ENCODE data around the gene AGBL5.

The AGBL5 gene

GRCh38 chr2:27081984-27082772, 30.7 kb downstream of the AGBL5 start:
- H4K20me1 ChIP-seq (ENCODE audit: insufficient read depth, low read length): no peaks in the 10 kb centered on the region
- no peak for DNase-seq
- H3K36me3 ChIP-seq (replicated peaks; ENCODE audit: insufficient read depth, low read length): no peaks in the 10 kb centered on the region
- no peak overlapping the region for H3K4me3 ChIP-seq (ENCODE audit: low read length)
- H3K79me2 ChIP-seq (ENCODE audit: low read length): peaks cover 23% of the 10 kb centered on the region
- TF ChIP-seq, protein P1, sequence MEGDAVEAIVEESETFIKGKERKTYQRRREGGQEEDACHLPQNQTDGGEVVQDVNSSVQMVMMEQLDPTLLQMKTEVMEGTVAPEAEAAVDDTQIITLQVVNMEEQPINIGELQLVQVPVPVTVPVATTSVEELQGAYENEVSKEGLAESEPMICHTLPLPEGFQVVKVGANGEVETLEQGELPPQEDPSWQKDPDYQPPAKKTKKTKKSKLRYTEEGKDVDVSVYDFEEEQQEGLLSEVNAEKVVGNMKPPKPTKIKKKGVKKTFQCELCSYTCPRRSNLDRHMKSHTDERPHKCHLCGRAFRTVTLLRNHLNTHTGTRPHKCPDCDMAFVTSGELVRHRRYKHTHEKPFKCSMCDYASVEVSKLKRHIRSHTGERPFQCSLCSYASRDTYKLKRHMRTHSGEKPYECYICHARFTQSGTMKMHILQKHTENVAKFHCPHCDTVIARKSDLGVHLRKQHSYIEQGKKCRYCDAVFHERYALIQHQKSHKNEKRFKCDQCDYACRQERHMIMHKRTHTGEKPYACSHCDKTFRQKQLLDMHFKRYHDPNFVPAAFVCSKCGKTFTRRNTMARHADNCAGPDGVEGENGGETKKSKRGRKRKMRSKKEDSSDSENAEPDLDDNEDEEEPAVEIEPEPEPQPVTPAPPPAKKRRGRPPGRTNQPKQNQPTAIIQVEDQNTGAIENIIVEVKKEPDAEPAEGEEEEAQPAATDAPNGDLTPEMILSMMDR (IDR thresholded peaks at IDR 0.05; ENCODE audit: low read length): no peak
- TF ChIP-seq EZH2phosphoT487 (IDR thresholded peaks at IDR 0.05; ENCODE audit: low read length) (no peak), EZH2 (optimal IDR thresholded peaks at IDR 0.05; ENCODE audit: low read depth, low read length) (no peak)
- H2AFZ ChIP-seq (ENCODE audit: low read length): no peak overlapping the region
- peak overlapping the region; percentile 31; the same call in 1 of the 2 replicates for H3K9ac ChIP-seq (ENCODE audit: low read length)
- no peaks in the 10 kb centered on the region for H3K27me3 ChIP-seq (replicated peaks; ENCODE audit: insufficient read depth, low read length)
- peaks cover 24% of the 10 kb centered on the region for H3F3A ChIP-seq (ENCODE audit: insufficient read depth, low read length)
- H3K4me2 ChIP-seq (ENCODE audit: low read depth, low read length): peak overlapping the region; percentile 87
- peaks cover 27% of the 10 kb centered on the region for H3K4me1 ChIP-seq (ENCODE audit: low read length)
- H3K27ac ChIP-seq (ENCODE audit: low read length): peak overlapping the region; percentile 73; the same call in 1 of the 2 replicates
- no peaks in the 10 kb centered on the region for H3K9me2 ChIP-seq (replicated peaks; ENCODE audit: insufficient read depth, low read length)
- no peaks in the 10 kb centered on the region for H3K9me3 ChIP-seq (replicated peaks; ENCODE audit: insufficient read depth, low read length)

- no peaks in the 10 kb centered on the region for H3K9me2 ChIP-seq (replicated peaks; ENCODE audit: insufficient read depth, low read length)
- no peaks in the 10 kb centered on the region for H3K36me3 ChIP-seq (replicated peaks; ENCODE audit: insufficient read depth, low read length)
These were observed 31.4 kb downstream of the AGBL5 start for GRCh38 chr2:27082773-27083409.

GRCh38 chr2:27083410-27084296, 32.2 kb downstream of the AGBL5 start:
- no peaks in the 10 kb centered on the region for H3K9me3 ChIP-seq (replicated peaks; ENCODE audit: insufficient read depth, low read length)
- no peaks in the 10 kb centered on the region for H3K36me3 ChIP-seq (replicated peaks; ENCODE audit: insufficient read depth, low read length)
- no peaks in the 10 kb centered on the region for H4K20me1 ChIP-seq (ENCODE audit: insufficient read depth, low read length)
- H3K27ac ChIP-seq (ENCODE audit: low read length): no peak overlapping the region
- H3K9ac ChIP-seq (ENCODE audit: low read length): no peak overlapping the region
- no peaks in the 10 kb centered on the region for H3K9me2 ChIP-seq (replicated peaks; ENCODE audit: insufficient read depth, low read length)
- H2AFZ ChIP-seq (ENCODE audit: low read length): no peak overlapping the region
- TF ChIP-seq EZH2 (optimal IDR thresholded peaks at IDR 0.05; ENCODE audit: low read depth, low read length) (no peak), EZH2phosphoT487 (IDR thresholded peaks at IDR 0.05; ENCODE audit: low read length) (no peak)
- TF ChIP-seq, protein P1 (IDR thresholded peaks at IDR 0.05; ENCODE audit: low read length): no peak
- H3K4me2 ChIP-seq (ENCODE audit: low read depth, low read length): no peak overlapping the region
- H3K79me2 ChIP-seq (ENCODE audit: low read length): peaks cover 31% of the 10 kb centered on the region
- no peak for DNase-seq
- H3F3A ChIP-seq (ENCODE audit: insufficient read depth, low read length): peaks cover 27% of the 10 kb centered on the region
- no peaks in the 10 kb centered on the region for H3K27me3 ChIP-seq (replicated peaks; ENCODE audit: insufficient read depth, low read length)
- peaks cover 25% of the 10 kb centered on the region for H3K4me1 ChIP-seq (ENCODE audit: low read length)
- H3K4me3 ChIP-seq (ENCODE audit: low read length): no peak overlapping the region

More at GRCh38 chr2:27082773-27083409, 31.4 kb downstream of the AGBL5 start:
- TF ChIP-seq EZH2 (optimal IDR thresholded peaks at IDR 0.05; ENCODE audit: low read depth, low read length): no peak
- TF ChIP-seq, protein P1 (IDR thresholded peaks at IDR 0.05; ENCODE audit: low read length): no peak
- no peak for TF ChIP-seq EZH2phosphoT487 (IDR thresholded peaks at IDR 0.05; ENCODE audit: low read length)
- no peaks in the 10 kb centered on the region for H3K27me3 ChIP-seq (replicated peaks; ENCODE audit: insufficient read depth, low read length)
- H2AFZ ChIP-seq (ENCODE audit: low read length): no peak overlapping the region
- no peak overlapping the region for H3K9ac ChIP-seq (ENCODE audit: low read length)
- peaks cover 27% of the 10 kb centered on the region for H3F3A ChIP-seq (ENCODE audit: insufficient read depth, low read length)
- H3K4me3 ChIP-seq (ENCODE audit: low read length): no peak overlapping the region
- peaks cover 28% of the 10 kb centered on the region for H3K79me2 ChIP-seq (ENCODE audit: low read length)
- no peak overlapping the region for H3K4me2 ChIP-seq (ENCODE audit: low read depth, low read length)
- no peak overlapping the region for H3K27ac ChIP-seq (ENCODE audit: low read length)
- no peak for DNase-seq
- H3K4me1 ChIP-seq (ENCODE audit: low read length): peaks cover 26% of the 10 kb centered on the region
- H4K20me1 ChIP-seq (ENCODE audit: insufficient read depth, low read length): no peaks in the 10 kb centered on the region
- H3K9me3 ChIP-seq (replicated peaks; ENCODE audit: insufficient read depth, low read length): no peaks in the 10 kb centered on the region

Data from MM.1S (cell line).